Hepatocyte (in vitro differentiated cells): ENCODE results near the gene MLH3. TPM values are rescaled to one million over a fixed set of nuclear protein-coding genes. Genes with fewer than 3 reads are reported as not detected.

Source experiments
- DNase-seq: peaks from one replicate; pipeline ENCODE4 v3.0.0-alpha.2; 2016; ENCODE audit warnings: low spot score
- H2AFZ ChIP-seq: fragments of 200-600 bp; sonication (generic); 2 replicates; pipeline ENCODE4 v1.6.0; 2016; ENCODE audit warnings: antibody characterized with exemption, mild to moderate bottlenecking
- H3K27ac ChIP-seq: fragments of 200-600 bp; sonication (generic); 2 replicates; pipeline ENCODE4 v1.5.1; 2016; ENCODE audit warnings: mild to moderate bottlenecking
- H3K27me3 ChIP-seq: fragments of 200-600 bp; sonication (generic); 2 replicates; pipeline ENCODE4 v1.6.1; 2016
- H3K36me3 ChIP-seq: fragments of 200-600 bp; sonication (generic); replicated peaks from 2 replicates; pipeline ENCODE4 v1.5.1; 2016; ENCODE audit warnings: low read depth; ENCODE audit not compliant: insufficient read depth
- H3K4me1 ChIP-seq: fragments of 200-600 bp; sonication (generic); 2 replicates; pipeline ENCODE4 v1.5.1; 2016; ENCODE audit warnings: mild to moderate bottlenecking, moderate library complexity; ENCODE audit not compliant: insufficient read depth
- H3K4me2 ChIP-seq: fragments of 200-600 bp; sonication (generic); 2 replicates; pipeline ENCODE4 v1.6.0; 2016
- H3K4me3 ChIP-seq: fragments of 200-600 bp; sonication (generic); 2 replicates; pipeline ENCODE4 v1.5.1; 2016; ENCODE audit warnings: mild to moderate bottlenecking
- H3K79me2 ChIP-seq: fragments of 200-600 bp; sonication (generic); 2 replicates; pipeline ENCODE4 v1.6.0; 2017; ENCODE audit warnings: mild to moderate bottlenecking
- H3K9me2 ChIP-seq: fragments of 200-600 bp; sonication (generic); replicated peaks from 2 replicates; pipeline ENCODE4 v1.6.0; 2017; ENCODE audit warnings: mild to moderate bottlenecking; ENCODE audit not compliant: insufficient read depth
- H3K9me3 ChIP-seq: fragments of 200-600 bp; sonication (generic); 2 replicates; pipeline ENCODE4 v1.5.1; 2016; ENCODE audit warnings: low read depth, mild to moderate bottlenecking
- H4K20me1 ChIP-seq: fragments of 200-600 bp; sonication (generic); 2 replicates; pipeline ENCODE4 v1.6.0; 2016; ENCODE audit warnings: mild to moderate bottlenecking; ENCODE audit not compliant: insufficient read depth, poor library complexity, severe bottlenecking
- CTCF ChIP-seq: fragments of 200-600 bp; sonication (generic); IDR thresholded peaks from 2 replicates; pipeline ENCODE4 v1.5.1; 2016; ENCODE audit warnings: antibody characterized with exemption, mild to moderate bottlenecking; ENCODE audit not compliant: poor library complexity
- EZH2 ChIP-seq: fragments of 200-600 bp; sonication (generic); IDR thresholded peaks from 2 replicates; pipeline ENCODE4 v1.6.1; 2016; ENCODE audit warnings: antibody characterized with exemption, mild to moderate bottlenecking, borderline replicate concordance
- EZH2phosphoT487 ChIP-seq: fragments of 200-600 bp; sonication (generic); IDR thresholded peaks from one replicate; pipeline ENCODE4 v1.6.1; 2018; ENCODE audit warnings: antibody characterized with exemption, mild to moderate bottlenecking, low read depth, moderate library complexity; ENCODE audit not compliant: unreplicated experiment, severe bottlenecking
- WGBS: methylation state at CpG from one replicate; pipeline ENCODE4 v1.1.6; 2016; ENCODE audit warnings: low lambda C conversion rate; ENCODE audit errors: missing lambda C conversion rate; 5-methylcytosine and 5-hydroxymethylcytosine counted together
- polyA plus RNA-seq: library from polyadenylated mRNA; unstranded; fragments of >200 nt; fragmentation: Nextera tagmentation; extraction: Ambion mirVana; gene quantifications from 2 replicates; pipeline ENCODE4 v1.2.1, GENCODE V29; 2016
- total RNA-seq: library from RNA; depleted of rRNA; stranded (reverse); fragments of >200 nt; gene quantifications from 2 replicates; pipeline ENCODE4 v1.2.3, GENCODE V29; 2014

The MLH3 gene
- total and polyA plus RNA-seq, 2 experiments from 2014 or later: 8.5 to 15.6 TPM

GRCh38 chr14:75010472-75011093 is 40.7 kb downstream of the MLH3 start:
- H3K27me3 ChIP-seq: no peaks in the 10 kb centered on the region
- WGBS: 96% methylated on average over 4 of the region's 4 CpGs
- H3K27ac ChIP-seq: no peak overlapping the region
- no peaks in the 10 kb centered on the region for H4K20me1 ChIP-seq
- no peak for DNase-seq
- H3K4me3 ChIP-seq: no peak overlapping the region
- H3K9me2 ChIP-seq: no peaks in the 10 kb centered on the region
- no peaks in the 10 kb centered on the region for H3K36me3 ChIP-seq
- no peaks in the 10 kb centered on the region for H3K4me1 ChIP-seq
- H3K9me3 ChIP-seq: no peaks in the 10 kb centered on the region
- peaks cover 2% of the 10 kb centered on the region for H3K79me2 ChIP-seq
- H2AFZ ChIP-seq: no peak overlapping the region
- no peak overlapping the region for H3K4me2 ChIP-seq
- TF ChIP-seq EZH2phosphoT487 (no peak), CTCF (no peak), EZH2 (no peak)

- Histone ChIP-seq H3K79me2 (peaks cover 12% of the 10 kb centered on the region), H3K4me3 (no peak overlapping the region), H3K9me3 (no peaks in the 10 kb centered on the region), H3K4me1 (peaks cover 1% of the 10 kb centered on the region), H3K27me3 (no peaks in the 10 kb centered on the region), H2AFZ (no peak overlapping the region), H3K4me2 (no peak overlapping the region), H3K9me2 (no peaks in the 10 kb centered on the region), H4K20me1 (no peaks in the 10 kb centered on the region), H3K27ac (no peak overlapping the region), H3K36me3 (no peaks in the 10 kb centered on the region)
- WGBS: 94% methylated on average over 4 of the region's 4 CpGs
- no peak for TF ChIP-seq CTCF
- no peak for TF ChIP-seq EZH2
- TF ChIP-seq EZH2phosphoT487: no peak
- no peak for DNase-seq
Measured at GRCh38 chr14:75009176-75009575, 42.1 kb downstream of the MLH3 start.

DNA sequence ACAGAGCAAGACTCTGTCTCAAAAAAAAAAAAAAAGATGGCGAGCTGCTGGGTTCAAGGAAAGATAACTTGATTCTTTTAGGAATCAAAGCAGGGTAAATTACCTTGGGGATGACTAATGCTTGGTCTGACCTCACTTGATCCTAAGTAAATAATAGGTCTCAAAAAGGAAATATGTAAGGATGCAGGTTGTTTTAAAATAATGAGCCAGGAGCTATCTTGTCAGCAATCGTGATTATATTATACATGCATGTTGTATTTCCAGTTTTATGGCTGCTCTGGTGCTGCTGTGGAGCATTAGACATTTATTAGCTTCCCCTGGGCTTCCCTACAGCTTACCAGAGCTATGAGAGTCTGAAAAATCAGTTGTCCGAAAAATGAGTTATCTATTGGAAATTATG is 45.9 kb downstream of the MLH3 start:
- no peaks in the 10 kb centered on the region for H3K36me3 ChIP-seq

More for the DNA sequence above, 45.9 kb downstream of the MLH3 start:
- Histone ChIP-seq H3K9me2 (no peaks in the 10 kb centered on the region), H3K27ac (no peak overlapping the region), H3K79me2 (peaks cover 24% of the 10 kb centered on the region), H3K4me1 (peaks cover 10% of the 10 kb centered on the region), H3K27me3 (no peaks in the 10 kb centered on the region), H3K4me2 (no peak overlapping the region), H4K20me1 (no peaks in the 10 kb centered on the region), H2AFZ (no peak overlapping the region), H3K4me3 (no peak overlapping the region), H3K9me3 (no peaks in the 10 kb centered on the region)
- DNase-seq: no peak
- WGBS: 94% methylated on average over 3 of the region's 3 CpGs
- no peak for TF ChIP-seq EZH2phosphoT487
- TF ChIP-seq EZH2: no peak
- TF ChIP-seq CTCF: no peak
